ENCODE data around the gene C6orf52. TPM values are rescaled to one million over a fixed set of nuclear protein-coding genes. Genes with fewer than 3 reads are reported as not detected.

The C6orf52 gene
- polyA plus RNA-seq, 1 donor = 3.7 TPM

GRCh38 chr6:10658910-10659698, 35.3 kb downstream of the C6orf52 start:
- no peak for DNase-seq

GRCh38 chr6:10655508-10656055, 38.8 kb downstream of the C6orf52 start:
- DNase-seq = no peak

GRCh38 chr6:10644225-10644624, 50.2 kb downstream of the C6orf52 start:
- no peak for DNase-seq

- no peak for DNase-seq
These were observed 51.2 kb downstream of the C6orf52 start for GRCh38 chr6:10643201-10643651.

- no peak for DNase-seq
These were observed 52.9 kb downstream of the C6orf52 start for GRCh38 chr6:10641528-10641927.

GRCh38 chr6:10640412-10640811, 54.0 kb downstream of the C6orf52 start:
- no peak for DNase-seq

GRCh38 chr6:10633216-10633615, 61.2 kb downstream of the C6orf52 start:
- no peak for DNase-seq

GRCh38 chr6:10630178-10630577, 64.2 kb downstream of the C6orf52 start:
- no peak for DNase-seq

- no peak for DNase-seq
These were observed 66.6 kb downstream of the C6orf52 start for GRCh38 chr6:10627800-10628199.

- no peak for DNase-seq
These were observed 68.2 kb downstream of the C6orf52 start for GRCh38 chr6:10626154-10626741.

GRCh38 chr6:10624836-10625235, 69.6 kb downstream of the C6orf52 start:
- DNase-seq = no peak

GRCh38 chr6:10621847-10622246, 72.6 kb downstream of the C6orf52 start:
- no peak for DNase-seq

Other genes with a start within 250 kb of the C6orf52 start
- 15.3 TPM for gene GCNT2, start 173.3 kb downstream of the C6orf52 start, polyA plus RNA-seq (ENCODE audit: insufficient read length)
- gene PAK1IP1, start 356 bp upstream of the C6orf52 start, polyA plus RNA-seq (ENCODE audit: insufficient read length) = 22.9 TPM
- gene TMEM14C, start 28.5 kb upstream of the C6orf52 start, polyA plus RNA-seq (ENCODE audit: insufficient read length) = 162 TPM
- 111 TPM for gene TMEM14B, start 53.2 kb upstream of the C6orf52 start, polyA plus RNA-seq (ENCODE audit: insufficient read length)
- gene MAK, start 143.9 kb upstream of the C6orf52 start, polyA plus RNA-seq (ENCODE audit: insufficient read length) = 3.3 TPM
- 0.05 TPM for gene GCM2, start 187.4 kb upstream of the C6orf52 start, polyA plus RNA-seq (ENCODE audit: insufficient read length)
- 7.9 TPM for gene SYCP2L, start 192.4 kb upstream of the C6orf52 start, polyA plus RNA-seq (ENCODE audit: insufficient read length)

All from left kidney (tissue), 2 donors.